ENCODE results near the gene DOCK9.

DNA sequence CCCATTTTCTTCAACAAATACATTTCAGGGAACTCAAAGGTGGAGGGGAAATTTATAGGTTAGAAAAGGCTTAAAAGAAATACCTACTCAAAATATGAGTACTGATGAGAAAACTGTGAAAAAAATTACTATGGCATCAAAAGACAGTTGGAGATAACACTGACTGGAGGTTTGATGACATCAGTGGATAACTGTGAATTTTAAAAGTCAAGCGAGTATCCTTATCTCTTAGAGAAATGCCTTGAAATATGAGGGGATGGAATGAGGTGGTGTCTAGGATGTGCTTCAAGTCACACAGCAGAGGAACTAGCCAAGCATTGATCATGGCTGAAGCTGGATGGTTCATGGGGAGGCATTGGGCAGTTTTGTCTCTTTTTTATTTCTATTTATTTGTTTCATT, 198.2 kb downstream of the DOCK9 start:
- TF ChIP-seq EZH2 (IDR thresholded peaks at IDR 0.05; ENCODE audit: borderline replicate concordance, low read depth, low read length, poor library complexity, severe bottlenecking) = no peak
- TF ChIP-seq, protein P1, sequence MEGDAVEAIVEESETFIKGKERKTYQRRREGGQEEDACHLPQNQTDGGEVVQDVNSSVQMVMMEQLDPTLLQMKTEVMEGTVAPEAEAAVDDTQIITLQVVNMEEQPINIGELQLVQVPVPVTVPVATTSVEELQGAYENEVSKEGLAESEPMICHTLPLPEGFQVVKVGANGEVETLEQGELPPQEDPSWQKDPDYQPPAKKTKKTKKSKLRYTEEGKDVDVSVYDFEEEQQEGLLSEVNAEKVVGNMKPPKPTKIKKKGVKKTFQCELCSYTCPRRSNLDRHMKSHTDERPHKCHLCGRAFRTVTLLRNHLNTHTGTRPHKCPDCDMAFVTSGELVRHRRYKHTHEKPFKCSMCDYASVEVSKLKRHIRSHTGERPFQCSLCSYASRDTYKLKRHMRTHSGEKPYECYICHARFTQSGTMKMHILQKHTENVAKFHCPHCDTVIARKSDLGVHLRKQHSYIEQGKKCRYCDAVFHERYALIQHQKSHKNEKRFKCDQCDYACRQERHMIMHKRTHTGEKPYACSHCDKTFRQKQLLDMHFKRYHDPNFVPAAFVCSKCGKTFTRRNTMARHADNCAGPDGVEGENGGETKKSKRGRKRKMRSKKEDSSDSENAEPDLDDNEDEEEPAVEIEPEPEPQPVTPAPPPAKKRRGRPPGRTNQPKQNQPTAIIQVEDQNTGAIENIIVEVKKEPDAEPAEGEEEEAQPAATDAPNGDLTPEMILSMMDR (conservative IDR thresholded peaks at IDR 0.05; ENCODE audit: low read depth, low read length) = no peak

All from A673 (cell line).